NB4 (cell line): ENCODE results near the gene TMEM170B.
A peak's percentile ranks its signal among the peaks of the same experiment; 100 is the strongest.

Source experiments
- DNase-seq: peaks from one replicate; pipeline ENCODE4 v3.0.0; 2010; ENCODE audit warnings: low read depth
- H3K4me3 ChIP-seq: one replicate; pipeline ENCODE4 v1.5.1; 2011; ENCODE audit warnings: mild to moderate bottlenecking, low read depth, low read length, moderate library complexity
- MYC ChIP-seq: IDR thresholded peaks from 2 replicates; pipeline ENCODE4 v1.6.1; 2011; ENCODE audit warnings: low read depth, low read length
- POLR2A ChIP-seq: IDR thresholded peaks from 2 replicates; pipeline ENCODE4 v1.6.1; 2011; ENCODE audit warnings: mild to moderate bottlenecking; ENCODE audit not compliant: insufficient read length; ENCODE audit errors: extremely low read depth
- TF ChIP-seq, protein P1 (sequence below): IDR thresholded peaks from 2 replicates; pipeline ENCODE4 v1.6.1; 2011; ENCODE audit warnings: low read depth, low read length
- TF ChIP-seq, protein P2 (sequence below): IDR thresholded peaks from one replicate; pipeline ENCODE4 v1.5.1; 2012; ENCODE audit warnings: low read depth, low read length

Gene TMEM170B

DNA sequence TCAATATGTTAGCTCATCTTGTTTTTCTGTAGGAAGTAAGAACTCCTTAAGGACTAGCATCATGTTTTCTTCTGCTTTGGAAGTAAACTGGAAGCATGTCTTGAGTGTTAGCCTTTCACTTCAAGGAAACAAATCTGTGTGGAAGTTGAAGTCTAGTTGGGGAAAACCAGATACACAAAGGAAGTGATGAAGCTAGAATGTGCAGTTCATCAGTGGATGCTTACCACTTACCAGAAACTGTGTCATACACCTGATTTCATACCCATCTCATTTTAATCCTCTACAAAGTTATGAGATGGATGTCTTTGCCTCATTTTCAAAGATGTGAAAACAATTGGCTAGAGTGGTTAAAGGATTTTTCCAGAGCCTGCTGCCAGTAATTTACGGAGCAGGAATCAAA, 75.8 kb downstream of the TMEM170B start:
- H3K4me3 ChIP-seq = no peak overlapping the region
- TF ChIP-seq, protein P1, sequence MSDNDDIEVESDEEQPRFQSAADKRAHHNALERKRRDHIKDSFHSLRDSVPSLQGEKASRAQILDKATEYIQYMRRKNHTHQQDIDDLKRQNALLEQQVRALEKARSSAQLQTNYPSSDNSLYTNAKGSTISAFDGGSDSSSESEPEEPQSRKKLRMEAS = no peak
- TF ChIP-seq MYC (no peak), POLR2A (no peak)
- TF ChIP-seq, protein P2, sequence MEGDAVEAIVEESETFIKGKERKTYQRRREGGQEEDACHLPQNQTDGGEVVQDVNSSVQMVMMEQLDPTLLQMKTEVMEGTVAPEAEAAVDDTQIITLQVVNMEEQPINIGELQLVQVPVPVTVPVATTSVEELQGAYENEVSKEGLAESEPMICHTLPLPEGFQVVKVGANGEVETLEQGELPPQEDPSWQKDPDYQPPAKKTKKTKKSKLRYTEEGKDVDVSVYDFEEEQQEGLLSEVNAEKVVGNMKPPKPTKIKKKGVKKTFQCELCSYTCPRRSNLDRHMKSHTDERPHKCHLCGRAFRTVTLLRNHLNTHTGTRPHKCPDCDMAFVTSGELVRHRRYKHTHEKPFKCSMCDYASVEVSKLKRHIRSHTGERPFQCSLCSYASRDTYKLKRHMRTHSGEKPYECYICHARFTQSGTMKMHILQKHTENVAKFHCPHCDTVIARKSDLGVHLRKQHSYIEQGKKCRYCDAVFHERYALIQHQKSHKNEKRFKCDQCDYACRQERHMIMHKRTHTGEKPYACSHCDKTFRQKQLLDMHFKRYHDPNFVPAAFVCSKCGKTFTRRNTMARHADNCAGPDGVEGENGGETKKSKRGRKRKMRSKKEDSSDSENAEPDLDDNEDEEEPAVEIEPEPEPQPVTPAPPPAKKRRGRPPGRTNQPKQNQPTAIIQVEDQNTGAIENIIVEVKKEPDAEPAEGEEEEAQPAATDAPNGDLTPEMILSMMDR = no peak
- no peak for DNase-seq

DNA sequence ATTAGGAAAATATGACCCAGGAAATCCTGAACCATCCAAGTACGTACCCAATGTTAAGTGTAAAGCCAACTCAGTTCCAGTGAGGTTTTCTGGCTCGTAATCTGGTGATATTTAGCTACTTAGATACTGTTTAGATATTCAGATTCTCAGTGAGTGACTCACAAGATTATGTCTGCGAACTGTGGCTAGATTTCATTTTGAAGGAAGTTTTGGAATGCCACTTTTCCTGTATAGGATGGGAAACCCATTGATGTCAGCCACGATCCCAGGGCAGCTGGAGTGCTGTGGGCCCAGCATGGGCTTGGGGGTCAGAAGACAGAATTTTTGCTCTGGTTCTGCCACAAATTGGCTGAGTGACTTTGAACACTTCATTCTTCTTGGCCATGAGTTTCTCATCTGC, 76.3 kb downstream of the TMEM170B start:
- TF ChIP-seq MYC = no peak
- TF ChIP-seq, protein P2 = no peak
- no peak for TF ChIP-seq POLR2A
- TF ChIP-seq, protein P1 = no peak
- no peak for DNase-seq
- no peak overlapping the region for H3K4me3 ChIP-seq

DNA sequence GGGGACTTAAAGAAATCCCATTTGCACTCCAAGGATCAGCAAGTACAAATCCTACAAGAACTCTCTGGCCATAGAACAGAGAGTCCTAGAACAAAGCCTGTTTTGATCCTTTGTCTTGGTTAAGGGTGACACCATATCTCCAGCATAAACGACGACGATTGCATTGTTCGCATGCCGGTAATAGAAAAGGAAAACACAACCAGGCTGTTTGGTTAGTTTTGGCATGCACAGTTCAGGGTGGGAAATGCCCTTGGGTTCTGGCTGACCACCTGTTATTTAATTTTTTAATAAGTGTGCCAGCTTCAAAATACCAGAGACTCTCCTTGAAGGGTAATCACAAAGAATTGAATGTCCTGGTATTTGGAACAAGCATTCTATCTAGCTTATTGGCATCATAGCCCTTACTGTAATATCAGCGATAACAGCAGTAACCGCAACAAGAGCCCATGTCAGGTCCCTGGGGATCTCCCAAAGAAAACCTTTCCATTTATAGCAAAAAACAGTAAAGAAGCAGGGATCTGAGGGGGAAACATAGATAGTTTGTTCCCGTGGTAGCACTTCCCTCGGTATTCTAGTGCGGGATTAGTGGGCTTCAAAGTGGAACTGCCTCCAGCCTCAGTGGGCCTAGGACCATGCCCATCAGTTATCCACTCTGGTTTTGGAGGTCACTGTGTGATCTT, 77.1 kb downstream of the TMEM170B start:
- TF ChIP-seq, protein P1 = no peak
- no peak for TF ChIP-seq MYC
- TF ChIP-seq, protein P2 = no peak
- no peak for TF ChIP-seq POLR2A
- no peak overlapping the region for H3K4me3 ChIP-seq
- no peak for DNase-seq

DNA sequence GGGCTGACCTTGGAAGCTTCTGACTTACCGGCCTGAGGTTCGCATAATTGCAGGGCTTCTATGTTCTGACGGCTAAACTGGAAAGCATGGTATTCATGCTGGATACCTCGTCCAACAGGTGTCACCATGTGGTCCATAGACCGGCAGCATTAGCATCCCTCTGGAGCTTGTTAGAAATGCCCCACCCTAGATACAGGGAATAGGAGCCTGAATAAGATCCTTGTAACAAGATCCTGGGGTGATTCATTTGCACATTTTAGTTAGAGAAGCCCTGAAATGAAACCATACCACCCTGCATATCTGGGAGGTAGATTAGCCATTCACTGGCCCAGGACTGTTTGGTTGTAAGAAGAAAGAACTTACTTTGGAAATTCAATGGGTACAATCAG, 77.7 kb downstream of the TMEM170B start:
- TF ChIP-seq, protein P2 = no peak
- TF ChIP-seq, protein P1 = no peak
- TF ChIP-seq POLR2A (no peak), MYC (no peak)
- H3K4me3 ChIP-seq = no peak overlapping the region
- DNase-seq = no peak

DNA sequence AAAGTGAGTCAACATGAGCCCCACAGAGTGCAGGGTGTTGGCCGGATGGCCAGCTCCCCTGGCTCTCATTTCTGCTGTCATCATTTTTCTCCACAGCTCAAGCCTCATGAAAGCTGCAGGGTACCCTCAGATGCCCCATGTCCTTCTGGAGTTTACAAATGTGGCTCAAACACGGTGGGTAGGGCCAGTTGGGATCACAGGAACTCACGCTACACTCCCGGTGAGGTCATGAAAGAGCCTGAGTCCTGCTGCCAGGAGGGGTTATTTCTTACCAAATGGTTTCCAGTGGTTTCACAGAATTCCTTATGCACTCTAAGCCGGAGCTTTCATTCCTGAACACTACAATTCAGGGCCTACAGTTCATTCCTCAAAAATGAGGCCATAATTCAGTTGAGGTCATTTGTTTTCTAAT, 78.7 kb downstream of the TMEM170B start:
- no peak for DNase-seq
- no peak overlapping the region for H3K4me3 ChIP-seq
- no peak for TF ChIP-seq MYC

DNA sequence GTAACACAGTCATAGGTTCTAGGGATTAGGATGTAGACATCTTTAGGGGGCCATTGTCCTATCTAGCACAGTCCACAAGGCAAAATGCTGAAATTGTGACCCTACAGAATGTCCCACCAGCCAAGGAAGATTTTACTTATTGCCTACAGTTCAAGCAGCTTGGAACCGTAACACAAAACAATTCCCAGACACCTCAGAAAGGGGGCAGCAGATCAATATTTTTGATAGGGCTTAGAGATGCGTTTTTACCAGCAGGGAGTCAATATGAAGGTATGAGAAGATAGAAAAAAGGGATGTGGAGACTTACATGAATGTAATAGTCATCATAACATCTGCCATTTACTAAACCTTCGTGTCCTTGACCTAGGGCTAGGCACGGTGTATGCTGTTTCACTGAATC, 81.0 kb downstream of the TMEM170B start:
- DNase-seq = peak; percentile 59
- no peak overlapping the region for H3K4me3 ChIP-seq
- TF ChIP-seq, protein P2 = peak; percentile 27
- TF ChIP-seq, protein P1 = no peak
- no peak for TF ChIP-seq MYC
